ENCODE data around the gene CAPNS1.

- no peak for TF ChIP-seq CTCF (IDR thresholded peaks at IDR 0.05)
- no peak for TF ChIP-seq POLR2A (IDR thresholded peaks at IDR 0.05)
These were observed 18.9 kb upstream of the CAPNS1 start for GRCh38 chr19:36120984-36121358.
